Activated effector memory CD4-positive, alpha-beta T cell treated with anti-CD3 and anti-CD28 coated beads, Interleukin-2, amount 50 U/mL, for 16 hours (primary cell): ENCODE data around the gene LSM14B.
"Not testable (repeated sequence)": the region's sequence is repeated elsewhere in the genome, so short reads cannot be mapped to it uniquely, and the experiment has no call there.

Experiments used
- DNase-seq: peaks from one replicate; pipeline ENCODE4 v3.0.0-alpha.2; 2020

Gene LSM14B

GRCh38 chr20:62147528-62147927 lies 25.3 kb downstream of the LSM14B start:
- DNase-seq, result no peak

DNA sequence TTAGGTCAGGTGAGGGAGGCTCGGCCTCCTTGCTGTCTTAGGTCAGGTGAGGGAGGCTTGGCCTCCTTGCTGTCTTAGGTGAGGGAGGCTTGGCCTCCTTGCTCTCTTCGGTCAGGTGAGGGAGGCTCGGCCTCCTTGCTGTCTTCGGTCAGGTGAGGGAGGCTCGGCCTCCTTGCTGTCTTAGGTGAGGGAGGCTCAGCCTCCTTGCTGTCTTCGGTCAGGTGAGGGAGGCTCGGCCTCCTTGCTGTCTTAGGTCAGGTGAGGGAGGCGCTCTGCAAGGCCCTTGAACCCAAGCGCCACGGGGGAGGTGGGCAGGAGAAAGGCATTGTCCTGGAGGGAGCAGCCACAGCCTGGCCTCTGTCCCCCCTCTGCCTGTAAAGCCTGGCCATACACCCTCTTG lies 26.1 kb downstream of the LSM14B start:
- DNase-seq, result not testable (repeated sequence)

- no peak for DNase-seq
Measured at GRCh38 chr20:62148908-62149314, 26.6 kb downstream of the LSM14B start.

DNA sequence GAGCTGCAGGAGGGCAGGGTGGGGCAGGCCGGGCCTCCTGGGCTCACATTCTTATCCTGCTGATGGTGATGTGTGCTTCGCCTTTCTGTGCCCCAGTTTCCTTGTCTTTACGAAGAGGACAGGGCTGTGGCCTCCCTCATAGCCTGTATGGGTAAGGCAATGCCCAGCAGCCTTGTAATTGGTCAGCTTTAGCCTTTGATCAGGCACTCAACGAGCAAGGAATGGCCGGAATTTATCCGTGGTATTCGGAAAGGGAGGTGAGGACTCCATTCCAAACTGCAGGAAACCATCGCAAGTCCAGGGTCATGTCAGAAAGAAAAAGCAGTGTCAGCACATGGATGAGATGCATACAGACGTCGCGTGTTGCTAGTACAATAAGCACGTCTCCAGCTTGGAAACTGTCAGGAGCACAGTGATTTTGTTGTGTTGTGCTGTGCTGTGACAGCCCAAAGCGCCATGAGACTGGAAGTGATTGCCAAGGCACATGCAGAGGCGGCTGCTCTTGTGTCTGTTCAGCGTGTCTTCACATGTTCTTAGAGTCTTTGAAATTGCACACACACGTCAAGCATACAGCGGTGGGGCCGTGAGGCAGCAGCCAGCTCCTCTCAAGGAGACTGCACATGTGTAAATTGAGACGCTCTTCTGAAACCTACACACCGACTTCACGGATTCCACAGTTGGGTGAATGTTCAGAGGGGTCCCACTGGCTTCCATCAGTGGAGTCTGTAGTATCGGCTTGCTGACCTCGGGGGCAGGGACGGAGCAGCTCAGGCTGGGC lies 27.4 kb downstream of the LSM14B start:
- no peak for DNase-seq

DNA sequence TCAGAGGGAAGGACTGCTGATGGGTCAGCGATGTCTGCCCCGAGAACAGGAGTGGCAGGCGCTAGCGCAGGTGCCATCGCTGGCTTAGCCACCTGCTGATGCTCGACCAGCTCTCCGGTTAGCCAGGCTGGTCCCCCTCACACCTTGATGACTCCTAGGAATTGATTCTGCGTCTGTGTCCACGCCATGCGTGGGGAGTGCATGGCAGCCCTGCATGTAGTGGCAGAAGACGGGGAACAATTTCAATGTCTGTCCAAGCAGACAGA lies 28.0 kb downstream of the LSM14B start:
- no peak for DNase-seq

GRCh38 chr20:62151225-62151624 lies 28.9 kb downstream of the LSM14B start:
- DNase-seq, result no peak

- DNase-seq, result no peak
Measured at GRCh38 chr20:62151835-62152364, 29.6 kb downstream of the LSM14B start.

DNA sequence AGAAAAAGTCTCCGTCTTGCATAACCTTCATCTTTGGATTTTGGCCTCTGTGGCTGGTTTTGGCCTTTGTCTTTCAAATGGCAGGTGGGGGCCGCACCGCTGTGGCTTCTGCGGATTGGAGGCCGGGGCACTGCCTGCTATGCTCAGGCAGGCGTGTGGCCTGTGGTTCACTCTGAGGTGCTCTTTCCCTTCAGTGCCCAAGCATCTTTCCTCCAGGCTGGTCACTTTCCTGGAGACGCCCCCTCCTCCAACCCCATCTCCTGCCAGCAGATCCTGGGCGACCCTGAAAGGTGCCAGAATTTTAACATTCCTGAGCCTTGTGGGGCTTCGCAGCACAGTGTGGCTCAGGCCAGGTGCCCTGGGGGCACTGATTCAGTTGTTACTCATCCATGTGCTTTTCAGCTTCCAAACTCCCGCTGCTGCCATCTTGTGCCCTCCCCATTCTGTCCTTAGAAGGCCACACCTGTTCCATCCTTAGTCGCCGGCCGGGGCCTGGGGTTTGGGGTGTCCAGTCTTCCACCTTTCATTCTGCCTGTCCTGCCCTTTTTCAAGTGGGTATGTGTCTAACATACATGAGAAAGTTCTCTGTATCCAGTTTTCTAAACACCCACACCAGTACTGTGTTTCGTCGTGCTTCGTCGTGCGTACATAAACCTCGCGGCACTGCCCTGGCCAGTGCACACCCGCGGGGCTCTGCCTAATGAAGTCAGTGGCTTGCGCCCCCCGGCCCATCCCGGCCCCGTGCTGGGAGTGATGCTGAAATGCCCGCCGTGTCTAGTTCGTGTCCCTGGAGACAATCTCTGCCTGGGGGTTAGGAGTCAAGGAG lies 33.4 kb downstream of the LSM14B start:
- no peak for DNase-seq

- DNase-seq, result no peak
Measured at GRCh38 chr20:62156254-62156556, 33.9 kb downstream of the LSM14B start.

DNA sequence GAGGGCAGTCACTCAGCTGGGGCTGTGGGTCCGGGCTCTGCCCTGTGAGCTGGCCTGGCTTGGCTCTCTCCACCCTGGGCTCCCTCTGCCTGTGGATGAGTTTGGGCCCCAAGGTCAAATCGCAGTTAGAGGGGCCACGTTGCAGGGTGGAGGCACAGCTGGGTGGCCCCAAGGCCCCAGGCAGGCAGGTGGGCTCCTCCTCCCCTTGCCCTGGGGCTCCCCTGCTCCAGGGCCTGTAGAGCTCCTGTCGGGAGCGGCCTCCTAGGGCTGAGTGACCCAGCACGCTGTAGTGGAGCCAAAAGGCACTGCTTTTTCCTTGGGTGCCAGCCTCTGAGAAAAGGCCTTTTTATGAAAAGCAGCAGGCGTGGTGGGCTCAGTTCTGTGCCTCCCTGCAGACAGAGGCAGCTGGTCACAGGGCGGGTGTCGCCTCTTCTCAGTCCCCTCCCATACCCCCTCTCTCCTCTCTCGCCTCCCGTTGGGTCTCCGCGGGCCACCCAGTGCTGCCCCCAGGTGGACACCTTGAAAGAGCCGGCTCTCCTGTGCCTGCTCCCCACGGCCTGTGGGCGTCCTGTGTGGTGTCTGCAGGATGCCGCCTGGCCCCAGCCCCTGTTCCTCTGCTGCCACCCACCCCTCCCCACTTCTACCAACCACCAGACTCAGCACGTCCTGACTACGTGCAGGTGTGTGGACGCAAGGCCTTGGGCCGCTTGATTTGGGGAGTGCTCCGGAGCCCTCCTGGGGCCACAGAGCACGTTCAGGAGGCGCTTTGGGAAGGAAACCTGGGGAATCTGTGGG lies 34.5 kb downstream of the LSM14B start:
- peak; percentile 90 for DNase-seq

- DNase-seq, result no peak
Measured at GRCh38 chr20:62157387-62158087, 35.3 kb downstream of the LSM14B start.

GRCh38 chr20:62158088-62158400 lies 35.8 kb downstream of the LSM14B start:
- no peak for DNase-seq

DNA sequence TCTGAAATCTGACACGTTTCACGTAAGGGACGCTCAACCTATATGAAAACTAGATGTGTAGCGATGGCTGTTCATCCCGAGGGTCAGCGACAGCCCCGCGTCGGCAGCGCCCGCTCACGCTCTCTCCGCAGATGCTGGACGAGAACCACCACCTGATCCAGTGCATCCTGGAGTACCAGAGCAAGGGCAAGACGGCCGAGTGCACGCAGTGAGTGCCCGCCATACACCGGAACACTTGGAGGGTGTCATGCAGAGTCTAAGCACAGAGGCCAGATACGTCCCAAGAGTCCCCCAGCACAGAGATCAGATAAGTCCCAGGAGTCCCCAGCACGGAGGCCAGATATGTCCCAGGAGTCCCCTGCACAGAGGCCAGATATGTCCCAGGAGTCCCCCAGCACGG lies 36.3 kb downstream of the LSM14B start:
- no peak for DNase-seq

DNA sequence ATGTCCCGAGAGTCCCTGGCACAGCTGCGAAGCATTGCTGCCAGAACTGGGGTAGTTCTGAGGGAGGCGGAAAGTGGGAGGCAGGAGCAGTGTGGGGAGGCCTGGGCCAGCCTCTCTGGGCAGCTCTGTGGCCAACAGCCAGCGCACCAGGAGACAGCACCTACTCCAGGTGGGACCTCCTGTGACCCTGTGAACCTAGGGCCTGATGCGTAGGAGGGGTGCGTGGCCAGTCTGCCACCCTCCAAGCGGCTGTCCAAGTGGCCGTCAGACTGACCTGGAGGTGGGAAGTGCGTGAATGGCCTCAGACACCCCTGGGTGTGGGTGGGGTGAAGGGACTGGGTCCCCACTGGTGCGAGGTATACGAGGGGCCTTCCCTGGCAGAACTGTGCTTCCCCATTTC lies 36.8 kb downstream of the LSM14B start:
- no peak for DNase-seq

GRCh38 chr20:62159839-62160238 lies 37.6 kb downstream of the LSM14B start:
- DNase-seq, result peak; percentile 85

DNA sequence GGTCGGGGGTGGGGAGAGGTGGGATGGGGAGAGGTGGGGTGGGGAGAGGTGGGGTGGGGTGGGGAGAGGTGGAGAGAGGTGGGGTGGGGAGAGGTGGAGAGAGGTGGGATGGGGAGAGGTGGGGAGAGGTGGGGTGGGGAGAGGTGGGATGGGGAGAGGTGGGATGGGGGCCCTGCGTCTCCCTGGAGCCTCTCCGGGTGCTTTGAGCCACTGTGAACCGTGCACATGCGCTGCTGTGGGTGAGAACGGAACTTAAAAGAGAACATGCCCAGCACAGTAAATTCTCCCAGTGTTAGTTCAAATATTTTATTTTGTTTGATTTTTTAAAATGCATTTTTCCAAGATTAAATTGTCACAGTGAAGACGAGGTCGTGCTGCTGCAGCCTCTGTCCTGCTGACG lies 38.0 kb downstream of the LSM14B start:
- no peak for DNase-seq

DNA sequence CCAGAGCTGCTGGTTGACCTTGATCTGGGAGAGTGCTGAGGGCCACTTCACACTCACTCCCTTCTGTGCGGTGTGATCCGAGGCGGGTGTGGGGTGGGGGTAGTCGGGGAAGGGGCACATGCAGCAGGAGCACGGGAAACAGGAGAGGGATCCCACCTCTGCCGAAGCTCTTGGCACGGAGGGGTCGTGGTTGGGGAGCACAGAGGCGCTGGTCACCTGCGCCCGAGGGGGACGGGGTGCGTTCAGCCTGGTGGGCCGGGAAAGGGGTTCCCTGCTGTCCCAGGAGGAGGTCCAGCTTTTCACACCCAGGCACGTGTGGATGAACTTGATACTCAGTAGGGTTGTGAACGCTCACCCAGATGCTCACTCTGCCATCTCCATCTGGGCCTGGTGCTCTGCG lies 38.6 kb downstream of the LSM14B start:
- DNase-seq, result no peak

- no peak for DNase-seq
Measured at GRCh38 chr20:62161347-62161746, 39.1 kb downstream of the LSM14B start.

- DNase-seq, result no peak
Measured at GRCh38 chr20:62162765-62163484, 40.6 kb downstream of the LSM14B start.

DNA sequence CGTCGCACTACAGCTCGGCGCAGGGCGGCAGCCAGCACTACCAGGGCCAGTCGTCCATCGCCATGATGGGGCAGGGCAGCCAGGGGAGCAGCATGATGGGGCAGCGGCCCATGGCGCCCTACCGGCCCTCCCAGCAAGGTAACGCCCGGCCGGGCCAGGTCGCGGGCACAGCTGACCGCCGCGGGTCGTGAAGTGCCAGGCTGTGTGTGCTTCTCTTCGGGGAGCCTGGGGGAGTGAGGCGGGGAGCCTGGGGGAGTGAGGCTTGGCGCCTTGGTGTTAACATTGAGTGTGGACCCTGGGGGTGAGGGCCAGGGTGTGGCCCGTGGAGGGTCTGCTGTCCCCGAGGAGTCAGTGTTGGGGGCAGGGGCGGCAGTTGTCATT lies 41.2 kb downstream of the LSM14B start:
- DNase-seq, result no peak

DNA sequence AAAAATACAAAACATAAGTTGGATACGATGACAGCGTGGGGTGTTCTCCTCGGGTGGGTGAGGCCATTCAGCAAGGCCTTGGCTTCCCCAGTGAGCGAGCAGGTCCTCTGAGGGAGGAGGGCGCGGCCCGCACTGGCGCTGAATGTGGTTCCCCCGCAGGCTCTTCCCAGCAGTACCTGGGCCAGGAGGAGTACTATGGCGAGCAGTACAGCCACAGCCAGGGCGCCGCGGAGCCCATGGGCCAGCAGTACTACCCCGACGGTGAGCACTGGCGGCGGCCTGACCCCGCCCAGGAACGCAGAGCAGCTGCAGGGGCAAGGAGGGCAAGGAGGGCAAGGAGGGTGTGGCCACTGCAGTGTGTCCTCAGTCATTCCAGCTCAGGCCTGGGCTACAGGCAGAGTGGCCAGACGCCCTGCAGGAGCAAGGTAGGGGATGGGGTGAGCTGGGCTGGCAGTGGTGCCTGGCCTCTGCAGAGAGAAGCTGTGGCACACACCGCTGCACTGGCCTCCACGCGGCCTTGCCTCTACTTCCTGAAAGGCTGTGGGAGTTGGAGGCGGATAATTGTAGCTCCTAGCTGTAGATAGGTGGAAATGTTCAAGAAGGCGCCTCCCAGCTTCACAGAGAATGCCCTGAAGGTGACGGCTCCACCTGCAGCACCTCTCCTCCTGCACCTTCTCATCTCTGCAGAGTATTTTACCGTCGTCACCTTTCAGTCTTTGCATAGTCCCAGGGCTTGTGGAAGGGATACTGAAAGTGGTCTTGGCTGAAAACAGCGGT lies 41.9 kb downstream of the LSM14B start:
- no peak for DNase-seq
